ENCODE data around the gene PSAT1.

Gene PSAT1

DNA sequence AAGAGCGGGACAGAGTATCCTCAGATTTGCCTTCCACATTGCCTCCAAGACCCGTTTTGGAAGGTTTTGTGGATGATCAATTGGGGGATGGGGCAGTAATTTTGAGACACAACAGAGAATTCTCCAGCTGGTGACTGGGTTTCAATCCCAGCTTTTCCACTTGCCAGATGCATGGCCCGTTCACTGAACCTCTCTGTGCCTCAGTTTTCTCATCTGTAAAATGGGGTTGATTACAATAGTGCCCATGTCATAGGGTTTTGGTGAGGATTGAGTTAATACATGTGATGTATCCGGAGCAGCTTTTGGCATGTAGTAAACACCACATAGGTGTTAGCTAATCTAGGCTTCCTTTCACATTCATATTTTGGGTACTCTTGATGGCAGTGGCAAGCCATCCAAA, 59.7 kb downstream of the PSAT1 start:
- no peak for DNase-seq
- no peak overlapping the region for H3K27ac Mint-ChIP-seq

DNA sequence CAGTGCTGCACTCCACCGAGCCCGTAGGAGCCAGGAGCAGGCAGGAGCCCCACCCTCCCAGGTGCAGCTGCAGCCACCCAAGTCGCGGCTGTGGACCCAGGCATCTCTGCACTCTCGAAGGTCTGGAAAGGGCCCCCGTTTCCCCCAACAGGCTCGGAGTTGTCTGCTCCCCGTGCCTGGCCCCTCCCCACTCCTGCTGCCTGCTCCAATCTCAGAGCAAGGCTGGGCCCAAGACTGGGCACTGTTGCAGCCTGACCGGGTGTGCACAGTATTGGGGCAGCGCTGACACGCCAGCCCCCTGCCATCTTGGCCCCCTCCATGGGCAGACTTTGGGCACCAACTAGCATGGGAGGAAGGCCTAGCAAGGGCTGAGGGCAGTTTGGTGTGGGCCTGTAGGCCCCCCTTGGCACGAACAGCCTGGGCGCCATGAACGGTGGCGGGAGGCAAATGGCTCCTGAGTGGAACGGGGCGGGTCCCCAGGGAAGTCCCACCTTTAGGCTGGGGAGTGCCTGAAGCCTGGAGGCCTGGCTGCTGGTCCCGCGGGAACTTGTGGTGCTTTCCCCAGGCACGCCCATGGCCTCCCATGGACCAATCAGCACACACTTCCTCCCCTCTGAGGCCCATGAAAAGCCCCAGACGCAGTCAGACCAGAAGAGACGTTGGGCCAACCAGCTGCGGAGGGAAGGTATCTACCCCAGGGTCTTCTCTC, 60.4 kb downstream of the PSAT1 start:
- no peaks in the 10 kb centered on the region for H3K36me3 Mint-ChIP-seq (ENCODE audit: low read depth)

More for the DNA sequence above, 59.7 kb downstream of the PSAT1 start:
- TF ChIP-seq, protein P1, sequence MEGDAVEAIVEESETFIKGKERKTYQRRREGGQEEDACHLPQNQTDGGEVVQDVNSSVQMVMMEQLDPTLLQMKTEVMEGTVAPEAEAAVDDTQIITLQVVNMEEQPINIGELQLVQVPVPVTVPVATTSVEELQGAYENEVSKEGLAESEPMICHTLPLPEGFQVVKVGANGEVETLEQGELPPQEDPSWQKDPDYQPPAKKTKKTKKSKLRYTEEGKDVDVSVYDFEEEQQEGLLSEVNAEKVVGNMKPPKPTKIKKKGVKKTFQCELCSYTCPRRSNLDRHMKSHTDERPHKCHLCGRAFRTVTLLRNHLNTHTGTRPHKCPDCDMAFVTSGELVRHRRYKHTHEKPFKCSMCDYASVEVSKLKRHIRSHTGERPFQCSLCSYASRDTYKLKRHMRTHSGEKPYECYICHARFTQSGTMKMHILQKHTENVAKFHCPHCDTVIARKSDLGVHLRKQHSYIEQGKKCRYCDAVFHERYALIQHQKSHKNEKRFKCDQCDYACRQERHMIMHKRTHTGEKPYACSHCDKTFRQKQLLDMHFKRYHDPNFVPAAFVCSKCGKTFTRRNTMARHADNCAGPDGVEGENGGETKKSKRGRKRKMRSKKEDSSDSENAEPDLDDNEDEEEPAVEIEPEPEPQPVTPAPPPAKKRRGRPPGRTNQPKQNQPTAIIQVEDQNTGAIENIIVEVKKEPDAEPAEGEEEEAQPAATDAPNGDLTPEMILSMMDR (IDR thresholded peaks at IDR 0.05), result no peak
- peaks cover 16% of the 10 kb centered on the region for H3K4me1 Mint-ChIP-seq
- H3K4me3 Mint-ChIP-seq, result no peak overlapping the region
- peaks cover 6% of the 10 kb centered on the region for H3K9me3 Mint-ChIP-seq
- H3K27me3 Mint-ChIP-seq (ENCODE audit: low read depth, poor library complexity), result peaks cover 5% of the 10 kb centered on the region
- H3K36me3 Mint-ChIP-seq (ENCODE audit: low read depth), result no peaks in the 10 kb centered on the region

DNA sequence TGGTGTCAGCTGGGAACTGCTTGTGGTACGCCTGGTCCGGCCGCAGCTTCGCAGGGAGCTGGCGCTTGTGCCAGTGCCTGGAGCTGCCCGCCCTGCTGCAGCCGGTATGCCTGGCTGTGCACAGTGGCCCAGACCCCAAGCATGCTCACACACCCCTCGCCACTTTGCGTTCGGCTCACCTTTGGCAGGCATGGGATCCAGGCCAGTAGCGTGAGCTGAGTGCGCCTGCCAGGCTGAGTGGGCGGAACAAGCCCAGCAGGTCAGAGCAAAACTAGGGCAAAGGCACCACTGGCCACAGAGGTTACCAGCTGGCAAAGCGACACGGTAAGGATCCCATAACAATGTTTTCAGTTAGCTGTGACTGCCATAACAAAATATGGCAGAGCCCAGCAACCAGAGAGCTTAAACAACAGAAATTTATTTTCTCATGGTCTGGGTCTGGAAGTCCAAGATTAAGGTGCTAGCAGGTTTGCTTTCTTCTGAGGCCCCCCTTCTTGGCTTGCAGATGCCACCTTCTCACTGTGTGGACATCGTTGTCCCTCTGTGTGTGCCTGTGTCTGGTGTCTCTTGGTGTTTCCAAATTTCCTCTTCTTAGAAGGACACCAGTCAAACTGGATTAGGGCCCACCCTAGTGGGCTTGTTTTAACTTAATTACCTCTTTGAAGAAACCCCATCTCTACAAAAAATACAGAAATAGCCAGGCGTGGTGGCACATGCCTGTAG, 61.6 kb downstream of the PSAT1 start:
- Mint-ChIP-seq H3K4me1 (peaks cover 17% of the 10 kb centered on the region), H3K4me3 (no peak overlapping the region), H3K27me3 (ENCODE audit: low read depth, poor library complexity) (peaks cover 2% of the 10 kb centered on the region), H3K9me3 (peaks cover 5% of the 10 kb centered on the region), H3K36me3 (ENCODE audit: low read depth) (no peaks in the 10 kb centered on the region), H3K27ac (no peak overlapping the region)
- DNase-seq, result no peak
- TF ChIP-seq, protein P1 (IDR thresholded peaks at IDR 0.05), result no peak

More for the DNA sequence above, 60.4 kb downstream of the PSAT1 start:
- Mint-ChIP-seq H3K4me1 (peaks cover 16% of the 10 kb centered on the region), H3K27ac (no peak overlapping the region), H3K9me3 (peaks cover 6% of the 10 kb centered on the region), H3K4me3 (no peak overlapping the region), H3K27me3 (ENCODE audit: low read depth, poor library complexity) (peaks cover 2% of the 10 kb centered on the region)
- DNase-seq, result no peak
- TF ChIP-seq, protein P1 (IDR thresholded peaks at IDR 0.05), result no peak

DNA sequence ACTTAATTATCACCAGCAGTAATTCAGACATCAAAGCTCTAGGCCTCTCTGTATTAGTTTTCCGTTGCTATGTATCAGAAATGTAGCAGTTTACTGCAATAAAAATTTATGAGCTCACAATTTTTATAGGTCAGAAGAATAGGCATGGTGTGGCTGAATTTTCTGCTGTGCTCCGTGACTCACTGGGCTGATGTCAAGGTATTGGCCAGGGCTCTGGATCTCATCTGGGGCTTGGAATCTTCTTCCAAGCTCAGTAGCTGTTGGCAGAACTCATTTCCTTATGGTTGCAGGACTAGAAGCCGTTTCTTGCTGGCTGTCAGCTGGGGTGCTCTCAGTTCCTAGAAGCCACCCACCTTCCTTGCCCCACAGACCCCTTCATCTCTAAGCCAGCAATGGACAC, 66.3 kb downstream of the PSAT1 start:
- H3K27ac Mint-ChIP-seq, result no peak overlapping the region
- H3K9me3 Mint-ChIP-seq, result no peaks in the 10 kb centered on the region
- H3K4me3 Mint-ChIP-seq, result no peak overlapping the region
- DNase-seq, result no peak
- H3K27me3 Mint-ChIP-seq (ENCODE audit: low read depth, poor library complexity), result no peaks in the 10 kb centered on the region
- peaks cover 21% of the 10 kb centered on the region for H3K4me1 Mint-ChIP-seq
- no peaks in the 10 kb centered on the region for H3K36me3 Mint-ChIP-seq (ENCODE audit: low read depth)
- TF ChIP-seq, protein P1 (IDR thresholded peaks at IDR 0.05), result no peak

DNA sequence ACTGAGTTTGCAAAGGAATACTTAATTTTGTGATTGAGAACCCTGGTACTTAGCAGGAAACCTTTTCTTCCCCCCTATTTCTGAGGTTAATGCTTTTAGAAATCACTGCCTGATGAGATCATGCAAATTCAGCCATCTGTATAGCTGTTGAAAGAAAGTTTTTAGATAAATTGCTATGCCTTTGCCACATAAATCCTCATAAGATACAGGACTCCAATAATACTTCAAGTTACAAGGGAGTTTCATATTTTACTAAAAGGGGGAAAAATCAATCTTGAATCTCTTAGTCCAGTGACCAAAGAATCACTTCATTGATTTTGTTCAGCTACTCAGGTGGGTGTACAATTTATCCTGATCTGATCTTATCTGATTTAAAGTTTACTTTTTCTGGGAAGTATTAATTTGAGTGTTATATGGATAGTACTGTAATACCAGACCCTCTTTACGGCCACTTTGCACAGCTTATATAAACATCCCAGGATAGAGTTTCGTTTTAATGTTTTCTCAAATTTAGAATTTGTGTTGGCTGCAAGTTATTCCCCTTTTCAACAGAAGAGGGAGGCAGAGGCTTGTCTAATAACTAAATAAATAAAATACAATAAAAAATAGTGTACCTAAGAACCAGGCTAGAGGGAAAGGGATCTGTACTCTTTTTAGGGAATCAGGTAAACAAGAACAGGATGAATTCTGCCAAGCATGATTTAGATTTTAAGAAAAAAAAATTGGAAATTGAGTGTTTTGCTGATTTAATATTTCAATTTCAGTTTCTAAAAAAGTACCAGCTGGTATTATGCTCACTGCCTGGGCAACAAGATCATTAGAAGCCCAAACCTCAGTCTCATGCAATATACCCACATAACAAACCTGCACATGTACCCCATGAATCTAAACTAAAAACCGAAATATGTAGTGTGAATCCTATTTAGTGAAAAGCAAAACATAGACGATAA, 69.1 kb downstream of the PSAT1 start:
- H3K9me3 Mint-ChIP-seq, result no peaks in the 10 kb centered on the region

More for the DNA sequence above, 69.1 kb downstream of the PSAT1 start:
- TF ChIP-seq, protein P1 (IDR thresholded peaks at IDR 0.05), result peak; percentile 73
- no peaks in the 10 kb centered on the region for H3K36me3 Mint-ChIP-seq (ENCODE audit: low read depth)
- H3K27me3 Mint-ChIP-seq (ENCODE audit: low read depth, poor library complexity), result no peaks in the 10 kb centered on the region
- no peak overlapping the region for H3K27ac Mint-ChIP-seq
- no peak overlapping the region for H3K4me3 Mint-ChIP-seq
- DNase-seq, result no peak
- peaks cover 34% of the 10 kb centered on the region for H3K4me1 Mint-ChIP-seq
